ENCODE measurements around the gene WNK2.

Gene WNK2

DNA sequence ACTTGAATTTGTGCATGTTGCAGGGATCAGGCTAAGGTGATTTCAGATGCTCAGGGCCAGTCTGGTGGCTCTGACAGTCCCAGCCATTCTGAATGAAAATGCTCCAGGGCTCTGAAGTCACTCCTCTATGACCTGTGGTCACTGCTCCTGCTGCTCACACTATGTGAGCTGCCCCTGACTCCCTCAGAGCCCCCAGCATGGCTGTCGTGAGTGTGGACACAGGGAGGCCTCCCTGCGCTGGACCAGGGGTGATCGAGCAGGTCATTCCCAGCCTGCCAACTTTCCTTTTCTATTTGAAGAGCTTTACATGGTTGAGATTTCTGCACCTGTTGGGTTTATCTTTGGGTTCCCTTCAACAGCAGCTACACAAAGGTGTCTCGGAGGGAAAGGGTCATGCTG lies 74.5 kb downstream of the WNK2 start:
- DNase-seq = no peak

DNA sequence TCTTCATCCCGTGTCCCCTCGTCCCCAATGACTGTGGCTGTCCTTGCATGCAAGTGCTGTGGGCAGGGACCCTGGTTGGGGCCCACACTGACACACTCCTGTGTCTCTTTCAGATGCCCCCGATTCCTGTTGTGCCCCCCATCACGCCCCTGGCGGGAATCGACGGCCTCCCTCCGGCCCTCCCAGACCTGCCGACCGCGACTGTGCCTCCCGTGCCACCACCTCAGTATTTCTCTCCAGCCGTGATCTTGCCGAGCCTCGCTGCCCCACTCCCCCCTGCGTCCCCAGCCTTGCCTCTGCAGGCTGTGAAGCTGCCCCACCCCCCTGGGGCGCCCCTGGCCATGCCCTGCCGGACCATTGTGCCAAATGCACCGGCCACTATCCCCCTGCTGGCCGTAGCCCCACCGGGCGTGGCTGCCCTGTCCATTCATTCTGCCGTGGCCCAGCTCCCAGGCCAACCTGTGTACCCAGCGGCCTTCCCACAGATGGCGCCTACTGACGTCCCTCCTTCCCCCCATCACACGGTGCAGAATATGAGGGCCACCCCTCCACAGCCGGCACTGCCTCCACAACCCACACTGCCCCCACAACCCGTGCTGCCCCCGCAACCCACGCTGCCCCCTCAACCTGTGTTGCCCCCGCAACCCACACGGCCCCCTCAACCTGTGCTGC lies 75.0 kb downstream of the WNK2 start:
- DNase-seq = no peak

- DNase-seq = no peak
Observed at GRCh38 chr9:93259490-93260262, 75.7 kb downstream of the WNK2 start.

DNA sequence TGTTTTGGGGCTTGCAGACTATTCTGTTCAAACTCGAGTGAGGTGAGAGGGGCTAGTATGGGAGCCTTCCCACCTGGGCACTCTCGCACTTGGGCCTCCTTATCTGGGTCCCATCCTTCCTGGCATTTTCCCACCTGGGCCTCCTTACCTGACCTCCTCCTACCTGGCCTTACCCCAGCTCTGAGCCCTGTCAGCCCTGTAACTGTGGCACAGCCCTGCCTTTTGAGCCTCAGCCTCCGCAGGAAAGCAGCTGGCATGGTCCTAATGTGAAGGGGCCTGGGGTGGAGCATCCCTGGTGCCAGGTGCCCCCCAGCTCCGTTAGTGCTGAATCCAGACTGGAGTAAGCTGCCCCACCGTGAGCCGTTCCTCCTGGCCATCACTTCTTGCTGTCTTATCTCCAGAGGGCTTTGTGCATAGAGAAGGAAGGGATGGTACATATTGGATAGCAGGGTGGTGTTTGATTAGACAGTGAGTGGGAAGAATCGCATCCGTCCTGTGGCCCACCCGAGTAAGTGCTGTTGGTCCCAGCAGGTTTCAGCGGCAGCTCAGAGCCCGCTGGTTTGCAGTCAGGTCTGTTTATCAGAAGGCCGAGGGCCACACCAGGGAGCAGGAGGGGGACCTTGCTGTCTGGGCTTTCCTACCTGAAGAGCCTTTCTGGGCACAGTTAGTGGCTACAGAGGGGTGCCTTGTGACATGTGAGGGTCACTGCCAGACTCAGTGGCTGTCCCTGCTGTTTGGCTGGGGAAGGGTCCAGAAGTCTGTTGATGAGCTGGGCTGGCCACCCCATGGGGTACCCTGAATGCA lies 76.5 kb downstream of the WNK2 start:
- DNase-seq = no peak

GRCh38 chr9:93261281-93261680 lies 77.3 kb downstream of the WNK2 start:
- no peak for DNase-seq

DNA sequence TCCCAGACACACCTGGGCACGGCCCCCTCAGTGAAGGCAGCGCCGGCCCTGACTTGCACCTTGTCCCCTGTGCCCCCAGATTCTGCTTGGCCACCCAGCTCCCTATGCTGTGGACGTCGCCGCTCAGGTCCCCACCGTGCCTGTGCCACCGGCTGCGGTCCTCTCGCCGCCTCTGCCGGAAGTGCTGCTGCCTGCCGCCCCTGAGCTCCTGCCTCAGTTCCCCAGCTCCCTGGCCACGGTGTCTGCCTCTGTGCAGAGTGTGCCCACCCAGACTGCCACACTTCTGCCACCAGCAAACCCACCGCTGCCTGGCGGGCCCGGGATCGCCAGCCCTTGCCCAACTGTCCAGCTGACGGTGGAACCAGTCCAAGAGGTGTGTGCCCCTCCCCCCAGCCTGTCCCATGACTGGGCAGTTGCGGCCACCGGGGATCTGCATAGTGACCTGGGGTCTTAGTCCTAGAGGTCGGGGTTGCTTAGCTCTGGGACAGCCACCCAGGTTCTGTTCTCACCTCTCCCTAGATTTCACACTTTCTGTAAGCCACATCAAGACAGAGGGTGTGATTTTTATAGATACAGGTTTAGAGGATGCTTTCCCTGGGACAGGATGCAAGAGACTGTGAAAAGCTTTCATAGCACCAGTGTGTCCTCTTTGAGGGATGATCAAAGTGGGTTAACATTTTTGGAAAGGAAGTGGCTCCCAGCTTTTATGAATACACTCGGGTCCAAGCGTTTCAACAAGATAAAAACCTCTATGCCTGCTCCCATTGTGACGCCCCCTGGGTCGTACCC lies 78.0 kb downstream of the WNK2 start:
- no peak for DNase-seq

- DNase-seq = no peak
Observed at GRCh38 chr9:93262537-93263310, 78.8 kb downstream of the WNK2 start.

DNA sequence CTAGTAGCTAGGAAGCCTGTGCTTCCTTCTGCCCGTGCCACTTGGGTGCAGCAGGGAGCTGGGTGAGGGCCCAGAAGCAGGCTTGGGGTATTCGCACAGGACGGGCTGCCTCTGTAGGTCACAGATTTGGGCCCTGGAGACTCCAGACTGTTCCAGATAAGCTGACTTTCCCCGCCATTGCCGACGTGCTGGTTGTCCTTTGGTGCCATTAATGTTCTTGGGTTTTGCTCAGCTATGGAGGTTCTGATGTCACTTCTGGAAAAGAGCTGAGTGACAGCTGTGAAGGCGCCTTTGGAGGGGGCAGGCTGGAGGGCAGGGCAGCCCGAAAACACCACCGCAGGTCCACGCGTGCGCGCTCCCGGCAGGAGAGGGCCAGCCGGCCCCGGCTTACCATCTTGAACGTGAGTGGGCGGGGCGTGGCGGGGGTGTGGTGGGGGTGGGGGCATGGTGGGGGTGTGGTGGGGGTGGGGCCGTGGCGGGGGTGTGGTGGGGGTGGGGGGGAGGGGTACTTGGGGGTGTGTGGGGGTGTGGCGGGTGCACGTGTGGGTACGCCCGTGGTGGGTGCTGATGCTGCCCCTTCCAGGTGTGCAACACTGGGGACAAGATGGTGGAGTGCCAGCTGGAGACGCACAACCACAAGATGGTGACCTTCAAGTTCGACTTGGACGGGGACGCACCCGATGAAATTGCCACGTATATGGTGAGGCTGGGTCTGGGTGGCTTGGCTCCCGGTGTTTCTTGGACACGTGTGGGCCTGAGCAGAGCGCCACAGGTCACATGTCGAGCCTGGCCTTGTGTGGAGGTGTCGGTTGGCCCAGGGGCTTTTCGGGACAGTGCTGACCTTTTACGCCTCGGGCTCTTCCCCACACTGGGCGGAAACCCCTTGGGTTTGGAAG lies 79.6 kb downstream of the WNK2 start:
- no peak for DNase-seq

- no peak for DNase-seq
Observed at GRCh38 chr9:93264338-93265125, 80.6 kb downstream of the WNK2 start.

DNA sequence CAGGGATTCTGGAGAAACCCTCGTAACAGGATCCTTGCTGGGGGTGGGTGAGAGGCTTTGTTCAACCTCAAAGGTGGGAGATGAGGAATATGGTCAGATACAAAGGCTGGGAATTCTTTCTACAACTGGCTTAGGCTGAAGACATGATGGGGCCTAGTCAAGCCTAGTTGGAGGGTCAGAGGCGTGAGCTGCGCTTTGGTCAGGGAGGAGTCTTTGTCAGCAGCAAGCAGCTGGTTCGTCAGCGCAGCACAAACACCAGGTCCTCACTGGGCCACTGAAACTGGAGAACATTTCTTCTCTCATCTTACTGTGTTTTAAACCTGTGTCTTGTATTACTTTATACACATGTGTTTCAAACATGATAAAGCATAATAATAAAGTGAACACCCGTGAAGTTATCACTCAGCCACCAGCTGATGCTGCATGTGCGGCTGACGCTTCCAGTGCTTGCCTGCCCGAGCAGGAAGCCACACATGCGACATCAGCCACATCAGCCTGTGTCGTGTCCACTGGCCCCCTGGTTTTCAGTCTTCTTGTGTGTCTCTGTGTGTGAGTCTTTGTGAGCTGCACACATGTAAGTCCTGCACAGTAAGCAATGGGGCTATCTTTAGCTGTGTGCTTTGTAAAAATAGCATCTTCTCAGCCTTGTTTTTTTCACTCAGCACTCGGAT lies 81.5 kb downstream of the WNK2 start:
- no peak for DNase-seq

- no peak for DNase-seq
Observed at GRCh38 chr9:93265972-93266371, 82.0 kb downstream of the WNK2 start.

- no peak for DNase-seq
Observed at GRCh38 chr9:93266521-93267001, 82.6 kb downstream of the WNK2 start.

DNA sequence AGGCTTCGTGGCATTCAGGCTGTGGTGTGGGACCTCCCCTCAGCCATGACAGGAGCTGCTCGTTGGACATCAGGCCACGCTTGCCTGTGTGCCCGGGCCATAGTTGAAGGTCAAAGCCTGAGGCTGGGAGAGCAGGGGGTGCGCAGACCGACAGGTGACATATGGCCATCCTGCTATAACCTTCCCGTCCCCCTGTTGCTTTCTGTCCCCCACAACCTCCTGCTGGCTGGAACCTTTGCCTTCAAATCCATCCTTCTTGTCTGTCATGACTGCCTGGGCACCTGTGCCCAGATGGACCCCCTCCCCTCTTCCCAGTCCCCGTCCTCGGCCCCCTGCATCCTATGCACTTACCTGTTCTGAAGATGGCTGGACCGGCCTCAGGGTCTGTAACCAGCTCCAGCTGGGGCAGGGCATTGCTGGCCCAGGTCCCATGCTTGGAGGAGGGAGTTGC lies 83.2 kb downstream of the WNK2 start:
- DNase-seq = no peak

GRCh38 chr9:93267681-93268505 lies 84.0 kb downstream of the WNK2 start:
- no peak for DNase-seq

- DNase-seq = peak; percentile 89
Observed at GRCh38 chr9:93268551-93269314, 84.8 kb downstream of the WNK2 start.

- DNase-seq = no peak
Observed at GRCh38 chr9:93270976-93271375, 87.0 kb downstream of the WNK2 start.

DNA sequence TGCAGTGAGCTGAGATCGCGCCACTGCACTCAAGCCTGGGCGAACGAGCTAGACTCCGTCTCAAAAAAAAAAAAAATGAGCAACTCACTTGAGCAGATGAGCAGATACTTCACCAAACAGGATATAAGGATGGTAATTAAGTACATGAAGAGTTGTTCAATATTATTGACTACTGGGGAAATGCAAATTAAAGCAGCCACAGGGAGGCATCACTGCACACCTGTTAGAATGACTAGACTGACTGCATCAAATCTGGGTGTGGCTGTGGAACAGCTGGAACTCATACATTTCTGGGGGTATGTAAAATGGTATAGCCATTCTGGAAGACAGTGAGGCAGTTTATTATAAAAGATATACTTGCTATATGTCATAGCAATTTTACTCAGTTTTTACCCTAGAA lies 93.0 kb downstream of the WNK2 start:
- DNase-seq = no peak

DNA sequence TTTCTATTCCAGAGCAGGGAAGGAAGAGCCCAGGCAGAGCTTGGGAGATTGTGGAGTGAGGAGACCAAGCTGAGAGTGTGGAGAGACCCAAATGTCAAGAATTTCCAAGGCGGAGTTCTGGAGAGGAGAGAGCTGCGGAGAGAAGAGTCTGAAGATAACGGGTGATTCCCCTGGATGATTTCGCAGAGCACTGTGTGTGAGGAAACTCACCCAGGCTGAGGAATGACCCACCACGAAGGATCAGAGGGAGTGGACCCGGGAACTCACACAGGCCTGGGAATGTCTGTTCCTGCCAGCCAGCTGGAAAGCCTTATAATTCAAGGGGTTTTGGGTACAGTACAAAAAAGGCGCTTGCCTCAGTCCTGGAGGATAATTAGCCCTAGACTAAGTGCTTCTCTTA lies 94.2 kb downstream of the WNK2 start:
- no peak for DNase-seq

Measured in NCI-H748 treated with DMSO at 0.1 percent for 48 hours (cell line).